A549 (cell line): Measurements from ENCODE around the gene PDE7B.

ENCODE experiments used
- HDAC2 ChIP-seq: fragments of 200-600 bp; sonication (generic); IDR thresholded peaks from 2 replicates; pipeline ENCODE4 v1.6.1; 2016
- NR3C1 ChIP-seq: fragments of >200 bp; sonication (Bioruptor Twin); formaldehyde crosslinking; IDR thresholded peaks from 3 replicates; pipeline ENCODE4 v1.6.1; 2017

GRCh38 chr6:135987226-135987625, 135.7 kb downstream of the PDE7B start:
- TF ChIP-seq NR3C1 (no peak), HDAC2 (no peak)
